Neural crest cell (in vitro differentiated cells): ENCODE measurements around the gene LRRN3. TPM values are rescaled to one million over a fixed set of nuclear protein-coding genes. Genes with fewer than 3 reads are reported as not detected.

ENCODE experiments used
- DNase-seq: peaks from one replicate; pipeline ENCODE4 v3.0.0; 2021; ENCODE audit warnings: low read depth, mixed read lengths, low spot score
- H3K27ac Mint-ChIP-seq: one replicate; pipeline ENCODE4 v1.8.0; 2021; ENCODE audit warnings: mild to moderate bottlenecking, mixed read lengths; ENCODE audit not compliant: unreplicated experiment
- H3K27me3 Mint-ChIP-seq: 2 replicates; pipeline ENCODE4 v1.8.0; 2021; ENCODE audit warnings: low read depth, mild to moderate bottlenecking, mixed read lengths
- H3K36me3 Mint-ChIP-seq: 2 replicates; pipeline ENCODE4 v1.8.0; 2021; ENCODE audit warnings: low read depth, mild to moderate bottlenecking, mixed read lengths
- H3K4me1 Mint-ChIP-seq: 2 replicates; pipeline ENCODE4 v1.8.0; 2021; ENCODE audit warnings: mixed read lengths
- H3K4me3 Mint-ChIP-seq: one replicate; pipeline ENCODE4 v1.8.0; 2021; ENCODE audit warnings: mild to moderate bottlenecking, mixed read lengths
- H3K9me3 Mint-ChIP-seq: 2 replicates; pipeline ENCODE4 v1.8.0; 2021; ENCODE audit warnings: mixed read lengths
- total RNA-seq: library from RNA; stranded (reverse); gene quantifications from 2 replicates; pipeline ENCODE4 v1.2.1, GENCODE V29; 2021
- TF ChIP-seq, protein P1 (sequence below): fragments of 200-600 bp; sonication (generic); conservative IDR thresholded peaks from 2 replicates; pipeline ENCODE4 v1.5.0; 2021; ENCODE audit warnings: antibody characterized with exemption, mild to moderate bottlenecking

The LRRN3 gene
- total RNA-seq, 1 donor from 2014 or later: 7.1 TPM

DNA sequence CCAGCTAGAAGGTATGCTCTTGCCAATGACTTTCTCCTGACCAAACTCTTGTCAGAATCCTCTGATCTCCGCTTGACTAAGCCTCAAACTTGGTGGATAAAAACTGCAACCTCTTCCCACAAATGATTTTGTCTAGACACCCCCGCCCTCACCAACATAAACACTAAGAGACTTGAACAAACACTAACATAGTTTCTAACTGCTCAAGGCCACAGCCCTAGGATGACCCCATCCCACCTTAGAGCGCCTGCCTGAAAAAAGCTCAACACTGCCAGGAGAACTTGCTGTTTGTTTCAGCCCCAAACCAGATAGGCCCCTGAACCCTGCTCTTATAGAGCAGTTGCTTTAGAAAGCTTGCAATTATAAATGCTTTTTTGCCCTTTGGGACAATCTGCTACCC lies 71.8 kb downstream of the LRRN3 start:
- no peaks in the 10 kb centered on the region for H3K36me3 Mint-ChIP-seq
- TF ChIP-seq, protein P1, sequence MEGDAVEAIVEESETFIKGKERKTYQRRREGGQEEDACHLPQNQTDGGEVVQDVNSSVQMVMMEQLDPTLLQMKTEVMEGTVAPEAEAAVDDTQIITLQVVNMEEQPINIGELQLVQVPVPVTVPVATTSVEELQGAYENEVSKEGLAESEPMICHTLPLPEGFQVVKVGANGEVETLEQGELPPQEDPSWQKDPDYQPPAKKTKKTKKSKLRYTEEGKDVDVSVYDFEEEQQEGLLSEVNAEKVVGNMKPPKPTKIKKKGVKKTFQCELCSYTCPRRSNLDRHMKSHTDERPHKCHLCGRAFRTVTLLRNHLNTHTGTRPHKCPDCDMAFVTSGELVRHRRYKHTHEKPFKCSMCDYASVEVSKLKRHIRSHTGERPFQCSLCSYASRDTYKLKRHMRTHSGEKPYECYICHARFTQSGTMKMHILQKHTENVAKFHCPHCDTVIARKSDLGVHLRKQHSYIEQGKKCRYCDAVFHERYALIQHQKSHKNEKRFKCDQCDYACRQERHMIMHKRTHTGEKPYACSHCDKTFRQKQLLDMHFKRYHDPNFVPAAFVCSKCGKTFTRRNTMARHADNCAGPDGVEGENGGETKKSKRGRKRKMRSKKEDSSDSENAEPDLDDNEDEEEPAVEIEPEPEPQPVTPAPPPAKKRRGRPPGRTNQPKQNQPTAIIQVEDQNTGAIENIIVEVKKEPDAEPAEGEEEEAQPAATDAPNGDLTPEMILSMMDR: no peak
- no peaks in the 10 kb centered on the region for H3K4me1 Mint-ChIP-seq
- no peaks in the 10 kb centered on the region for H3K27me3 Mint-ChIP-seq
- DNase-seq: no peak
- H3K9me3 Mint-ChIP-seq: peaks cover 3% of the 10 kb centered on the region
- H3K4me3 Mint-ChIP-seq: no peak overlapping the region
- no peak overlapping the region for H3K27ac Mint-ChIP-seq

DNA sequence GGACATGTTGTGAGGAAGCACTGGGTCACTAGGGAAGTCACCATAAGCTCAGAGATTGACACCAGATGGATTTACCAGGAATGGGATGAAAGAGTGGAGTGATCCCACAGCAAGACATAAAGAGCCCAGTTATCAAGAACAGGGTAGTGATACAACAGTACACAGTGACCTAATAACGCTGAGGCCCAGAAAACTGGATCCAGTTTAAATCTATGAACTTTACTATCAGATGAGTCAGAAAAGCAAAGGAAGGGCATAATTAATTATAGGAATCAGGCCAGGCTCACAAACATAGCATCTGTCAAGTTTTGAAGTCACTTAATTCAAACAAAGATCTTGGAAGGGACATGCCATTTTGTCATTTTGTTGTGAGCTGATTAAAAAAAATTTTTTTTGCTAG lies 73.5 kb downstream of the LRRN3 start:
- TF ChIP-seq, protein P1: no peak
- Mint-ChIP-seq H3K9me3 (peaks cover 3% of the 10 kb centered on the region), H3K27ac (no peak overlapping the region), H3K4me1 (no peaks in the 10 kb centered on the region), H3K36me3 (no peaks in the 10 kb centered on the region), H3K4me3 (no peak overlapping the region), H3K27me3 (no peaks in the 10 kb centered on the region)
- no peak for DNase-seq

DNA sequence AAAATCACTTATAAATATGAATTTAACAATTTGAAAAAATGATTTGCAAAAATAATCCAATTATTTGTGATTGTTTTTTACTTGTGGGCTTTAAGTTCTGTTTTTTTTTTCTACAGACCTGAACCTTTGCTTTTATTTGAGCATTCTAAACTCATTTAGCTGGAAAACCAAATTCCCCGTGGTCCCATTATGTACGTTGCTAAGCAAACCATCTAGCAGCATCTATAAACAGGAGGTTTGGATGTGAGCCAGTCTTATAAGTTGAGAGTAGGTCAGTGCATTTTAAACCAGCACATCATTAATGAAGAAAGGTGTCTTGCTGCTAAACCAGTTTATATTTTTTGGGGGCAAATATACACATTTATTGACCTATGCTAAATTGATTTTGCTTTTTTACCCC lies 77.3 kb downstream of the LRRN3 start:
- TF ChIP-seq, protein P1: no peak
- no peak for DNase-seq
- no peaks in the 10 kb centered on the region for H3K9me3 Mint-ChIP-seq
- H3K27me3 Mint-ChIP-seq: no peaks in the 10 kb centered on the region
- no peak overlapping the region for H3K4me3 Mint-ChIP-seq
- H3K4me1 Mint-ChIP-seq: no peaks in the 10 kb centered on the region
- no peak overlapping the region for H3K27ac Mint-ChIP-seq
- H3K36me3 Mint-ChIP-seq: no peaks in the 10 kb centered on the region

DNA sequence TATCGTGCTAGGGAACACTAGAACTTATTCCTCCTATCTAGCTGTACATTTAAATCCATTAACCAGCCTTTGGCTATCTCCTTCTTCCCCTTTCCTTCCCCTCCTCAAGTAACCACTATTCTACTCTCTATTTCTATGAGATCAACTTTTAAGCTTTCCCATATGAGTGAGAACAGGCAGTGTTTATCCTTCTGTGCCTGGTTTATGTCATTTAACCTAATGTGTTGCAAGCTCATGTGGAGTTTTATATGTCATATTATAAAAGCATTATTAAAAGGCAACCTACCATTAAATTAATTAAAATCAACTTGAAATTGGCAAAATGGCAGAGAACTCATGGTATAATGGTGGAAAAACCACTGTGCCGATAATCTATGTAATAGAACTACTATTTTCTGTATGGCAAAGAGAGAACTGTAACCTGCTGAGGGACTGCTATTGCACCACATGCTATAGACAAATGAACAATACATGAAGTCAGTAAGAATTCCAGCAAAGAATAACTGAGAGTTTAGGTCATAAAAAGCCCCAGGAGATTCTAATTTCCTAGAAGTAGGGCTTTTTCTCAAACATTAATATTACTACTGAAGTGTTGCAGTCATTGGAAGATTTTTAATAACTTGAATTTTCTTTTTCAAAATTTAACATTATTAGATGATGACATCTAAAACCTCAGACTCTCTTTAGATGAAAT lies 81.8 kb downstream of the LRRN3 start:
- no peak overlapping the region for H3K27ac Mint-ChIP-seq
- H3K4me1 Mint-ChIP-seq: no peaks in the 10 kb centered on the region
- H3K27me3 Mint-ChIP-seq: no peaks in the 10 kb centered on the region
- no peaks in the 10 kb centered on the region for H3K36me3 Mint-ChIP-seq
- TF ChIP-seq, protein P1: no peak
- no peak for DNase-seq
- H3K4me3 Mint-ChIP-seq: no peak overlapping the region
- peaks cover 2% of the 10 kb centered on the region for H3K9me3 Mint-ChIP-seq

DNA sequence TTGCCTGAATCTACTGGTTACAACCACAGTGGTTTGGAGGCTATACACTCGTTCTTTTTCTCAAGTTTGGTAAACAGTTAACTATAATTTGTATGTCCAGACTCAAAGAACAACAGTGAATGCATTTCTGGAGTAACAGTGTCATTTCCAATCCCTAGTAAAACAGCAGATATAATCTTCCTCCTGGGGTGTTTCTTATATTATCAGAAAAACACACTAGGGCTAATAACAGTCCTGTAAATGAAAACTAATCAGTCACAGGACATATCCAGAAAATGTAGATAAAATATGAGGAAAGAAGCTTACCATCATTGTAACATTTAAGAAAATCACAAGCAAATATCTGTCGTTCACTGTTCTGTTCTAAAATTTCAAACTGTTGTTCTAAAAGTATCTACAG lies 82.6 kb downstream of the LRRN3 start:
- DNase-seq: no peak
- H3K4me1 Mint-ChIP-seq: no peaks in the 10 kb centered on the region
- H3K9me3 Mint-ChIP-seq: peaks cover 2% of the 10 kb centered on the region
- no peak overlapping the region for H3K27ac Mint-ChIP-seq
- TF ChIP-seq, protein P1: no peak
- no peaks in the 10 kb centered on the region for H3K27me3 Mint-ChIP-seq
- peaks cover under 1% of the 10 kb centered on the region for H3K36me3 Mint-ChIP-seq
- no peak overlapping the region for H3K4me3 Mint-ChIP-seq
